Measurements from ENCODE around the gene PROM2. TPM values are rescaled to one million over a fixed set of nuclear protein-coding genes. Genes with fewer than 3 reads are reported as not detected.

Gene PROM2
- total RNA-seq, 1 donor from 2014 or later: 14.2 TPM

DNA sequence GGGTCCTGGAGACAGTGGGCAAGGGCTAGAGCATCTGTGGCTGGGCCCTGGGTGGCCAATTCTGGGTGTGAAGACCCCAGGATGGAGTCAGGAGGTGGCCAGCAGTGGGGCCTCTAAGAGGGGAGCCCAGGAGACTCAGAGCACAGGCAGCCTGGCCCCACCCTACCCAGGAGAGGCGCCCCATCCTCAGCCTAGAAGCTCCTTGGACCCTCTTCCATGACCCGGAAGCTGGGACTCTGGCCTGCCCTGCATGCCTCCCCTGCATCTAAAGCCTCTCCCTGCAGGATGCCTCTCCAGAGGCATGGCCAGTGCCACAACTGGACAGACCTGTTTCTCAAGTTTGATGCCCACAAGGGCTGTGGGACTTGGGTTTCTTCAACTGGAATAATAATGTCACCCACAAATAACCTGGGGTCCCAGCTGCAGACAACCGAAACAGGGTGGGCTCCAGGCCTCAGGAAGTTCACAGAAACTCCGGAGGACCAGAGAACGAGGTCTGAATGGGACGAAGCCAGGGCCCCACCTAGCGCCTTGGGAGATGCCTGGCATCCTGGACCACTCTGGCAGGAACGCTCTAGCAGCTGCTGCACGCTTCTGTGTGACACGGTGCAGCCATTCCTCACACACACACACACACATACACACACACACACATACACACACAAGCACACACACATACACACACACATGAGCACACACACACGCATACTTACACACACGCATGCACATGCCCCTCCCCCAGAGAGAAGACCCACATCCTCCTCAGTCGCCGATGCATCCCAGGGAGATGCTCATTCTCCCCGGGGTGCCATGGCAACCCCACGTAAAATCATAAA lies 39.3 kb downstream of the PROM2 start:
- Mint-ChIP-seq H3K36me3 (ENCODE audit: insufficient read depth) (no peaks in the 10 kb centered on the region), H3K27me3 (peaks cover 10% of the 10 kb centered on the region), H3K27ac (no peak overlapping the region), H3K4me1 (ENCODE audit: low read depth) (peaks cover 1% of the 10 kb centered on the region), H3K9me3 (ENCODE audit: low read depth) (no peaks in the 10 kb centered on the region), H3K4me3 (ENCODE audit: low read depth) (no peak overlapping the region)
- no peak for DNase-seq (ENCODE audit: low spot score, unreplicated experiment)
- TF ChIP-seq, protein P1, sequence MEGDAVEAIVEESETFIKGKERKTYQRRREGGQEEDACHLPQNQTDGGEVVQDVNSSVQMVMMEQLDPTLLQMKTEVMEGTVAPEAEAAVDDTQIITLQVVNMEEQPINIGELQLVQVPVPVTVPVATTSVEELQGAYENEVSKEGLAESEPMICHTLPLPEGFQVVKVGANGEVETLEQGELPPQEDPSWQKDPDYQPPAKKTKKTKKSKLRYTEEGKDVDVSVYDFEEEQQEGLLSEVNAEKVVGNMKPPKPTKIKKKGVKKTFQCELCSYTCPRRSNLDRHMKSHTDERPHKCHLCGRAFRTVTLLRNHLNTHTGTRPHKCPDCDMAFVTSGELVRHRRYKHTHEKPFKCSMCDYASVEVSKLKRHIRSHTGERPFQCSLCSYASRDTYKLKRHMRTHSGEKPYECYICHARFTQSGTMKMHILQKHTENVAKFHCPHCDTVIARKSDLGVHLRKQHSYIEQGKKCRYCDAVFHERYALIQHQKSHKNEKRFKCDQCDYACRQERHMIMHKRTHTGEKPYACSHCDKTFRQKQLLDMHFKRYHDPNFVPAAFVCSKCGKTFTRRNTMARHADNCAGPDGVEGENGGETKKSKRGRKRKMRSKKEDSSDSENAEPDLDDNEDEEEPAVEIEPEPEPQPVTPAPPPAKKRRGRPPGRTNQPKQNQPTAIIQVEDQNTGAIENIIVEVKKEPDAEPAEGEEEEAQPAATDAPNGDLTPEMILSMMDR (IDR thresholded peaks at IDR 0.05; ENCODE audit: unreplicated experiment): no peak

DNA sequence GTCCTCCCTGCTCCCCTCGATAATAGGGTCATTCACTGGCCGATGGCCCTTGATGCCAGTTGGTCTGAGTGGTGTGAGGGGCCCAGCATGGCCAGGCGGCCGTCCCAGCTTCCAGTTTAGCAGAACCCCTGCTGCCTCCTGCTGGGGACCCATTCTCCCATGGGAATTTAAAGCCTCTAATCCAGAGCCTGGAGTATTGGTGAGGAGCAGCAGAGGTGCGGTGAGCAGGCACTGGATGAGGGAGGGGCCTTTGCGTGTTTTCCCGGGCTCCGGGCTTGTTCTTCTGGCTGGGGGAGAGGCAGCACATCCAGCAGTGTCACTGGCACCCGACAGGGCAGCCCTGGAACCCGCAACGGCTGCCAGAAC lies 40.3 kb downstream of the PROM2 start:
- TF ChIP-seq, protein P1 (IDR thresholded peaks at IDR 0.05; ENCODE audit: unreplicated experiment): no peak
- no peak for DNase-seq (ENCODE audit: low spot score, unreplicated experiment)
- H3K9me3 Mint-ChIP-seq (ENCODE audit: low read depth): no peaks in the 10 kb centered on the region
- H3K36me3 Mint-ChIP-seq (ENCODE audit: insufficient read depth): no peaks in the 10 kb centered on the region
- H3K27me3 Mint-ChIP-seq: peaks cover 16% of the 10 kb centered on the region
- H3K27ac Mint-ChIP-seq: no peak overlapping the region
- H3K4me1 Mint-ChIP-seq (ENCODE audit: low read depth): peaks cover 1% of the 10 kb centered on the region
- H3K4me3 Mint-ChIP-seq (ENCODE audit: low read depth): no peak overlapping the region

DNA sequence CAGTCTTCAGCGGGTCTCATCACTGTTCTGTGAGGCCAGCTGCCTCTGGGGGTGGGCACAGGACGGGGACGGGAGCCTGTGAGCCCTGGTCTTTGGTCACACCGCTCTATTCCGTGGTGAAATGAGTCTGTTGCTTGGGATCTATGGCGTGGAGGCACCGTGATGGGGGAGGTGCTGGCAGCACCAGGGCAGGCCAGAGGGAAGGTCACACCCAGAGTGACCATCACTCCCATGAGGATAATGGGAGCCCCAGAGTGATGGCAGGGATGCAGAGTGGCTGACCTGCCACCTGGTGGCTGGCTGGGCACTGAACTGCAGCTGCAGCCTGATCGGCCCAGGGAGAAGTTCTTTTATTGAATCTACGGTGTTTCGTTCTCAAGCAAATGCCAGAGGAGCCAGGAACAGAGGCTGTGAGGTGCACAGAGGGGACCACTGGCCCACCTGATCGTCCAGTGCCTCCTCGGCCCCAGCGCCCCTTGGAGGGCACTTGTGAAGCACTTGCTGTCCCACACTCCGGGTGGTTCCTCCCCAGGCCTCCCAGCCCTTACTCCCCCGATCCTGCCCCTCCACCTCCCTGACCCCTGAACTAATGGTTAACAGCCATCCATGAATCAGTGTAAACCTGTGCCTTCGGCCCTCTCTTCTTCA lies 40.8 kb downstream of the PROM2 start:
- Mint-ChIP-seq H3K4me1 (ENCODE audit: low read depth) (peaks cover 1% of the 10 kb centered on the region), H3K36me3 (ENCODE audit: insufficient read depth) (no peaks in the 10 kb centered on the region), H3K27ac (no peak overlapping the region), H3K4me3 (ENCODE audit: low read depth) (no peak overlapping the region), H3K27me3 (peaks cover 16% of the 10 kb centered on the region), H3K9me3 (ENCODE audit: low read depth) (no peaks in the 10 kb centered on the region)
- TF ChIP-seq, protein P1 (IDR thresholded peaks at IDR 0.05; ENCODE audit: unreplicated experiment): peak; percentile 81
- peak; percentile 42 for DNase-seq (ENCODE audit: low spot score, unreplicated experiment)

DNA sequence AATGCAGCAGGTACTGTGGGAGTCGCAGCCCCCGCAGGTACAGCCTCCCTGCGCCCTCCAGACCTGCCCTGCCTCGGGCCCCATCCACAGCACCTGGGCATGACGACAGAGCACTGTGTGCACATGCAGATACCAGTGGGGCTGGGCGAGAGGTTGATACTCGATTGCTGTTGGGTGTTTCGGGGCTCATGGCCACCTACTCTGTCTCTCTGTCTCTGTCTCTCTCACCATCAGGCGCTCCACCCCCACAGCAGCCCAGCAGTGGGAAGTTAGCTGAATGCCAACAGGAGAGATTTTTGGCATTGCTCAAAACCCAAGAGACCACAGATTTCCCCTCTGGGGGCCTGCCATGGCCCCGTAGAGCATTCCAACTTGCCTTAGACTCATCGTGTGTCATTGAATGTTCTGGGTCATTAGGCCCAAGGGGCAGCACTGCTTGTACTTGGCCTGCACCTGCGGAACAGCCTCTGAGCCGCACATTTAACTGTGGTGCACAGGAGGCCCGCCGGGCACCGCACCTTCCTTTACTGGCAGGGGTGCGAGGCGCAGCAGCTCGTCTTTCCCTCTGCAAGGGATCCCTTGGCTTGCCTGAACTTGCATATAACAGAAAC lies 41.7 kb downstream of the PROM2 start:
- DNase-seq (ENCODE audit: low spot score, unreplicated experiment): no peak
- H3K27me3 Mint-ChIP-seq: peaks cover 16% of the 10 kb centered on the region
- H3K36me3 Mint-ChIP-seq (ENCODE audit: insufficient read depth): no peaks in the 10 kb centered on the region

More for the DNA sequence above, 41.7 kb downstream of the PROM2 start:
- no peak overlapping the region for H3K27ac Mint-ChIP-seq
- TF ChIP-seq, protein P1 (IDR thresholded peaks at IDR 0.05; ENCODE audit: unreplicated experiment): no peak
- H3K4me3 Mint-ChIP-seq (ENCODE audit: low read depth): no peak overlapping the region
- H3K4me1 Mint-ChIP-seq (ENCODE audit: low read depth): peaks cover 1% of the 10 kb centered on the region
- no peaks in the 10 kb centered on the region for H3K9me3 Mint-ChIP-seq (ENCODE audit: low read depth)

All from progenitor cell of endocrine pancreas (in vitro differentiated cells).